Ovary (tissue), 9 donors: ENCODE measurements around the gene NOX5. TPM values are rescaled to one million over a fixed set of nuclear protein-coding genes. Genes with fewer than 3 reads are reported as not detected.
"Not testable (repeated sequence)": the region's sequence is repeated elsewhere in the genome, so short reads cannot be mapped to it uniquely, and the experiment has no call there.

Experiments used
- DNase-seq, 5 donors: peaks; one replicate each; pipeline ENCODE4 v3.0.0-alpha.2; 2019 to 2020
- H3K27ac ChIP-seq, 2 donors: fragments of 200-600 bp; one replicate each; pipeline versions ENCODE4 v1.5.1 to v1.8.0; 2019 to 2022
- H3K27me3 ChIP-seq: fragments of 200-600 bp; one replicate; pipeline ENCODE4 v1.8.0; 2022
- H3K36me3 ChIP-seq: fragments of 200-600 bp; sonication (generic); one replicate; pipeline ENCODE4 v1.5.1; 2019
- H3K4me1 ChIP-seq: one replicate; pipeline ENCODE4 v1.8.1; 2013; ENCODE audit warnings: mild to moderate bottlenecking, moderate library complexity; ENCODE audit not compliant: insufficient read depth
- H3K4me3 ChIP-seq: fragments of 200-600 bp; sonication (generic); one replicate; pipeline ENCODE4 v1.5.1; 2017
- H3K9me3 ChIP-seq, 2 donors: fragments of 200-600 bp in 1 of 2; sonication (generic) in 1 of 2; one replicate each; pipeline versions ENCODE4 v1.5.1 to v1.8.1; 2013 to 2019; ENCODE audit warnings: mild to moderate bottlenecking in 1 of 2, moderate library complexity in 1 of 2
- CTCF ChIP-seq, 3 donors: fragments of 450-650 bp in 2 of 3; fragments of 200-600 bp in 1 of 3; IDR thresholded peaks; one replicate each; pipeline versions ENCODE4 v1.5.1 to v1.8.0; 2016 to 2022; ENCODE audit warnings: antibody characterized with exemption in 3 of 3, mild to moderate bottlenecking in 1 of 3
- EP300 ChIP-seq: sonication (generic); formaldehyde crosslinking; IDR thresholded peaks from one replicate; pipeline ENCODE4 v1.6.1; 2017; ENCODE audit warnings: antibody characterized with exemption
- POLR2A ChIP-seq: fragments of 450-650 bp; IDR thresholded peaks from one replicate; pipeline ENCODE4 v1.6.1; 2017; ENCODE audit warnings: antibody characterized with exemption, mild to moderate bottlenecking, moderate library complexity
- WGBS, 3 donors: extraction: QIAGEN DNeasy Blood & Tissue Kit in 1 of 3; methylation state at CpG; one replicate each; pipeline versions ENCODE4 v1.1.5 to v1.1.7; 2013 to 2017; 5-methylcytosine and 5-hydroxymethylcytosine counted together
- intact Hi-C, 4 donors: fragments of 100-400 bp; cut with DNase I; formaldehyde crosslinking; loops; one replicate each; pipeline versions ENCODE4 v1.11.0 to v1.15.1; 2022 to 2023
- polyA plus RNA-seq, 2 donors: library from polyadenylated mRNA; stranded (reverse); fragments of 200-250 nt in 1 of 2; fragments of 350-450 nt in 1 of 2; fragmentation: Illumina TruSeq in 1 of 2; extraction: RNeasy Lipid Tissue Mini Kit (QIAGEN cat#74804) in 1 of 2; gene quantifications; one replicate each; pipeline ENCODE4 v1.2.3, GENCODE V29; 2013 to 2014
- total RNA-seq, 7 donors: library from RNA; depleted of rRNA in 2 of 7; stranded (reverse); fragments of >200 nt in 2 of 7; fragmentation: NEBNext Ultra II Directional in 3 of 7; extraction: Animal tissue kit (Norgen Biotek cat#: 25700) in 3 of 7; gene quantifications; one replicate each; pipeline versions ENCODE4 v1.1.0 to v1.2.4, GENCODE V29; 2016 to 2023
- donor health status: DM: no; HTN: no; CAD: no; lungs with moderate emphysema.
- donor health status: DM: no; HTN: no; CAD: no.
- donor health status: Bipolar disorder and iron deficiency.
- donor health status: DM: yes; HTN: yes; CAD: no.
- donor health status: DM: no; HTN: no; CAD: no.
- donor health status: DM: yes; HTN: yes; CAD: no.

Gene NOX5
- total and polyA plus RNA-seq, 9 donors = 0.10 to 1.5 (median 0.42) TPM; not detected in 1

GRCh38 chr15:68972201-68973065 lies 42.1 kb upstream of the NOX5 start:
- H3K27ac ChIP-seq = no peak overlapping the region
- intact Hi-C loops = no loop called here
- no peak overlapping the region for H3K4me3 ChIP-seq
- no peaks in the 10 kb centered on the region for H3K27me3 ChIP-seq
- DNase-seq = no peak
- WGBS, 3 donors = 45 to 55% (median 53%) methylated on average over 4 of the region's 4 CpGs
- TF ChIP-seq POLR2A (no peak), CTCF (IDR thresholded peaks at IDR 0.05) (no peak), EP300 (no peak)
- no peaks in the 10 kb centered on the region for H3K9me3 ChIP-seq
- no peaks in the 10 kb centered on the region for H3K36me3 ChIP-seq
- H3K4me1 ChIP-seq = no peaks in the 10 kb centered on the region

GRCh38 chr15:68975651-68976160 lies 38.8 kb upstream of the NOX5 start:
- H3K4me1 ChIP-seq, H3K27me3 ChIP-seq, DNase-seq, intact Hi-C loops, H3K36me3 ChIP-seq, H3K4me3 ChIP-seq, H3K9me3 ChIP-seq, H3K27ac ChIP-seq: not testable (repeated sequence)
- 96 to 99% (median 98%) methylated on average over 23 to 26 of the region's 26 CpGs for WGBS, 3 donors

GRCh38 chr15:68977426-68977825 lies 37.1 kb upstream of the NOX5 start:
- H3K36me3 ChIP-seq, H3K27me3 ChIP-seq, DNase-seq, intact Hi-C loops, H3K4me3 ChIP-seq, H3K9me3 ChIP-seq, H3K27ac ChIP-seq, H3K4me1 ChIP-seq: not testable (repeated sequence)
- 90 to 93% (median 92%) methylated on average over 10 of the region's 10 CpGs for WGBS, 3 donors

GRCh38 chr15:68979006-68979405 lies 35.5 kb upstream of the NOX5 start:
- no peaks in the 10 kb centered on the region for H3K9me3 ChIP-seq
- TF ChIP-seq POLR2A (no peak), CTCF (IDR thresholded peaks at IDR 0.05) (no peak), EP300 (no peak)
- no peak for DNase-seq
- peaks cover 6% of the 10 kb centered on the region for H3K4me1 ChIP-seq
- H3K36me3 ChIP-seq = no peaks in the 10 kb centered on the region
- no peak overlapping the region for H3K4me3 ChIP-seq
- no peak overlapping the region for H3K27ac ChIP-seq
- H3K27me3 ChIP-seq = no peaks in the 10 kb centered on the region
- intact Hi-C loops = no loop called here
- 88 to 90% (median 89%) methylated on average over 3 of the region's 3 CpGs for WGBS, 3 donors

GRCh38 chr15:68979816-68980215 lies 34.7 kb upstream of the NOX5 start:
- TF ChIP-seq POLR2A (no peak), CTCF (IDR thresholded peaks at IDR 0.05) (no peak), EP300 (no peak)
- WGBS, 3 donors = 85 to 96% (median 88%) methylated on average over 1 of the region's 1 CpG
- no peak overlapping the region for H3K27ac ChIP-seq
- H3K27me3 ChIP-seq = no peaks in the 10 kb centered on the region
- H3K36me3 ChIP-seq = no peaks in the 10 kb centered on the region
- H3K9me3 ChIP-seq = no peaks in the 10 kb centered on the region
- H3K4me3 ChIP-seq = no peak overlapping the region
- H3K4me1 ChIP-seq = peaks cover 8% of the 10 kb centered on the region
- DNase-seq = no peak
- intact Hi-C loops = no loop called here
